ENCODE results near the gene ZNF487. TPM values are rescaled to one million over a fixed set of nuclear protein-coding genes. Genes with fewer than 3 reads are reported as not detected.

The ZNF487 gene
- total RNA-seq, 1 experiment from 2014 or later = 4.0 TPM

DNA sequence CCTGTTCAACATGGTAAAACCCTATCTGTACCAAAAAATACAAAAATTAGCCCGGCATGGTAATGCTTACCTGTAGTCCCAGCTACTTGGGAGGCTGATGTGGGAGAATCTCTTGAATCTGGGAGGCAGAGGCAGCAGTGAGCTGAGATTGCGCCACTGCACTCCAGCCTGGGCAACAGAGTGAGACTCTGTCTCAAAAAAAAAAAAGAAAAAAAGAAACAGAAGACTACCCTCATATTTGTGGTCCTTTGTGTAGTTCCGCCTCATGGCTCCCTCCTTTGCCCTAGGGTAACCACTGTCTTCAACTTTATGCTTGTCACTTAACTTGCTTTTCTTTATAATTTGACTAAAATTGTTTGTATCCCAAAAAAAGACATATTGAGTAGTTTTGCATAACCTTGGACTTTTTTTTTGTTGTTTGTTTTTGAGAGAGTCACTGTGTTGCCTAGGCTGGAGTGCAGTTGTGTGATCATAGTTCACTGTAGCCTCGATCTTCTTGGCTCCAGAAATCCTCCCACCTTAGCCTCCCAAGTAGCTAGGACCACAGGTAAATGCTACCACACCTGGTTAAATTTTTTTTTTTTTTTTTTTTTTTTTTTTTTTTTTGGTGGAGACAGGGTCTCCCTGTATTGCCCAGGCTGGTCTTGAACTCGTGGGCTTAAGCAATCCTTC, 3.7 kb downstream of the ZNF487 start:
- no peak overlapping the region for H3K4me2 ChIP-seq (ENCODE audit: low read length)
- DNase-seq (ENCODE audit: low read depth, low spot score) (no peak), ATAC-seq (no peak)
- ChIA-PET RAD21 (ENCODE audit: low non-redundant PET in 1 of 2, low total read pairs in 2 of 2, uncharacterized antibody in 2 of 2, unreplicated experiment in 2 of 2) (no interaction called here), POLR2A (no interaction called here), CTCF (no interaction called here)
- H3K79me2 ChIP-seq (ENCODE audit: insufficient read depth, low read length) = peaks cover 6% of the 10 kb centered on the region
- H4K20me1 ChIP-seq (ENCODE audit: insufficient read depth) = no peaks in the 10 kb centered on the region
- H3K9me3 ChIP-seq (ENCODE audit: control insufficient read depth in 1 of 2, insufficient read depth in 1 of 2, low read depth in 1 of 2, low read length in 2 of 2) = no peaks in the 10 kb centered on the region
- BruUV-seq (replicated peaks) = no TSS peak
- peaks cover 6 to 7% of the 10 kb centered on the region in 2 experiments; a peak in 3 of 4 replicates for H3K4me1 ChIP-seq (ENCODE audit: control insufficient read depth in 1 of 2, insufficient read depth in 2 of 2, low read length in 2 of 2)
- H3K9me2 ChIP-seq (ENCODE audit: insufficient read depth) = no peaks in the 10 kb centered on the region
- no peak overlapping the region for H3K9ac ChIP-seq (ENCODE audit: low read length)
- intact Hi-C loops (cut with micrococcal nuclease) = no loop called here
- TF ChIP-seq JUND (IDR thresholded peaks at IDR 0.05) (no peak), SRF (IDR thresholded peaks at IDR 0.05; ENCODE audit: low read depth) (no peak), TCF7L2 (IDR thresholded peaks at IDR 0.05; ENCODE audit: borderline replicate concordance, extremely low read depth, insufficient read depth, insufficient read length) (no peak), EZH2 (IDR thresholded peaks at IDR 0.05) (no peak), RAD21 (IDR thresholded peaks at IDR 0.05; ENCODE audit: low read depth) (no peak), YY1 (IDR thresholded peaks at IDR 0.05; ENCODE audit: extremely low read depth, insufficient replicate concordance, low read depth, low read length) (no peak), EZH2phosphoT487 (IDR thresholded peaks at IDR 0.05; ENCODE audit: borderline replicate concordance) (no peak), ELF1 (IDR thresholded peaks at IDR 0.05; ENCODE audit: borderline replicate concordance, low read depth) (no peak), CEBPB (IDR thresholded peaks at IDR 0.05; ENCODE audit: low read depth) (no peak), FOSL1 (IDR thresholded peaks at IDR 0.05; ENCODE audit: low read depth) (no peak), SIN3A (IDR thresholded peaks at IDR 0.05; ENCODE audit: low read depth) (no peak), POLR2A (IDR thresholded peaks at IDR 0.05; ENCODE audit: borderline replicate concordance, extremely low read depth, insufficient read depth, insufficient read length) (no peak), EGR1 (IDR thresholded peaks at IDR 0.05; ENCODE audit: low read depth) (no peak), SP1 (IDR thresholded peaks at IDR 0.05; ENCODE audit: low read depth) (no peak)
- TF ChIP-seq, protein P1, sequence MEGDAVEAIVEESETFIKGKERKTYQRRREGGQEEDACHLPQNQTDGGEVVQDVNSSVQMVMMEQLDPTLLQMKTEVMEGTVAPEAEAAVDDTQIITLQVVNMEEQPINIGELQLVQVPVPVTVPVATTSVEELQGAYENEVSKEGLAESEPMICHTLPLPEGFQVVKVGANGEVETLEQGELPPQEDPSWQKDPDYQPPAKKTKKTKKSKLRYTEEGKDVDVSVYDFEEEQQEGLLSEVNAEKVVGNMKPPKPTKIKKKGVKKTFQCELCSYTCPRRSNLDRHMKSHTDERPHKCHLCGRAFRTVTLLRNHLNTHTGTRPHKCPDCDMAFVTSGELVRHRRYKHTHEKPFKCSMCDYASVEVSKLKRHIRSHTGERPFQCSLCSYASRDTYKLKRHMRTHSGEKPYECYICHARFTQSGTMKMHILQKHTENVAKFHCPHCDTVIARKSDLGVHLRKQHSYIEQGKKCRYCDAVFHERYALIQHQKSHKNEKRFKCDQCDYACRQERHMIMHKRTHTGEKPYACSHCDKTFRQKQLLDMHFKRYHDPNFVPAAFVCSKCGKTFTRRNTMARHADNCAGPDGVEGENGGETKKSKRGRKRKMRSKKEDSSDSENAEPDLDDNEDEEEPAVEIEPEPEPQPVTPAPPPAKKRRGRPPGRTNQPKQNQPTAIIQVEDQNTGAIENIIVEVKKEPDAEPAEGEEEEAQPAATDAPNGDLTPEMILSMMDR (IDR thresholded peaks at IDR 0.05 in 2 of 3, conservative IDR thresholded peaks at IDR 0.05 in 1 of 3; ENCODE audit: borderline replicate concordance in 1 of 3, insufficient read depth in 1 of 3, low read depth in 2 of 3, low read length in 2 of 3) = no peak
- TF ChIP-seq, protein P2, sequence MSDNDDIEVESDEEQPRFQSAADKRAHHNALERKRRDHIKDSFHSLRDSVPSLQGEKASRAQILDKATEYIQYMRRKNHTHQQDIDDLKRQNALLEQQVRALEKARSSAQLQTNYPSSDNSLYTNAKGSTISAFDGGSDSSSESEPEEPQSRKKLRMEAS (IDR thresholded peaks at IDR 0.05) = no peak
- TF ChIP-seq, protein P3, sequence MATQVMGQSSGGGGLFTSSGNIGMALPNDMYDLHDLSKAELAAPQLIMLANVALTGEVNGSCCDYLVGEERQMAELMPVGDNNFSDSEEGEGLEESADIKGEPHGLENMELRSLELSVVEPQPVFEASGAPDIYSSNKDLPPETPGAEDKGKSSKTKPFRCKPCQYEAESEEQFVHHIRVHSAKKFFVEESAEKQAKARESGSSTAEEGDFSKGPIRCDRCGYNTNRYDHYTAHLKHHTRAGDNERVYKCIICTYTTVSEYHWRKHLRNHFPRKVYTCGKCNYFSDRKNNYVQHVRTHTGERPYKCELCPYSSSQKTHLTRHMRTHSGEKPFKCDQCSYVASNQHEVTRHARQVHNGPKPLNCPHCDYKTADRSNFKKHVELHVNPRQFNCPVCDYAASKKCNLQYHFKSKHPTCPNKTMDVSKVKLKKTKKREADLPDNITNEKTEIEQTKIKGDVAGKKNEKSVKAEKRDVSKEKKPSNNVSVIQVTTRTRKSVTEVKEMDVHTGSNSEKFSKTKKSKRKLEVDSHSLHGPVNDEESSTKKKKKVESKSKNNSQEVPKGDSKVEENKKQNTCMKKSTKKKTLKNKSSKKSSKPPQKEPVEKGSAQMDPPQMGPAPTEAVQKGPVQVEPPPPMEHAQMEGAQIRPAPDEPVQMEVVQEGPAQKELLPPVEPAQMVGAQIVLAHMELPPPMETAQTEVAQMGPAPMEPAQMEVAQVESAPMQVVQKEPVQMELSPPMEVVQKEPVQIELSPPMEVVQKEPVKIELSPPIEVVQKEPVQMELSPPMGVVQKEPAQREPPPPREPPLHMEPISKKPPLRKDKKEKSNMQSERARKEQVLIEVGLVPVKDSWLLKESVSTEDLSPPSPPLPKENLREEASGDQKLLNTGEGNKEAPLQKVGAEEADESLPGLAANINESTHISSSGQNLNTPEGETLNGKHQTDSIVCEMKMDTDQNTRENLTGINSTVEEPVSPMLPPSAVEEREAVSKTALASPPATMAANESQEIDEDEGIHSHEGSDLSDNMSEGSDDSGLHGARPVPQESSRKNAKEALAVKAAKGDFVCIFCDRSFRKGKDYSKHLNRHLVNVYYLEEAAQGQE (IDR thresholded peaks at IDR 0.05; ENCODE audit: low read depth) = no peak
- TF ChIP-seq, protein P4, sequence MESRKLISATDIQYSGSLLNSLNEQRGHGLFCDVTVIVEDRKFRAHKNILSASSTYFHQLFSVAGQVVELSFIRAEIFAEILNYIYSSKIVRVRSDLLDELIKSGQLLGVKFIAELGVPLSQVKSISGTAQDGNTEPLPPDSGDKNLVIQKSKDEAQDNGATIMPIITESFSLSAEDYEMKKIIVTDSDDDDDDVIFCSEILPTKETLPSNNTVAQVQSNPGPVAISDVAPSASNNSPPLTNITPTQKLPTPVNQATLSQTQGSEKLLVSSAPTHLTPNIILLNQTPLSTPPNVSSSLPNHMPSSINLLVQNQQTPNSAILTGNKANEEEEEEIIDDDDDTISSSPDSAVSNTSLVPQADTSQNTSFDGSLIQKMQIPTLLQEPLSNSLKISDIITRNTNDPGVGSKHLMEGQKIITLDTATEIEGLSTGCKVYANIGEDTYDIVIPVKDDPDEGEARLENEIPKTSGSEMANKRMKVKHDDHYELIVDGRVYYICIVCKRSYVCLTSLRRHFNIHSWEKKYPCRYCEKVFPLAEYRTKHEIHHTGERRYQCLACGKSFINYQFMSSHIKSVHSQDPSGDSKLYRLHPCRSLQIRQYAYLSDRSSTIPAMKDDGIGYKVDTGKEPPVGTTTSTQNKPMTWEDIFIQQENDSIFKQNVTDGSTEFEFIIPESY (IDR thresholded peaks at IDR 0.05; ENCODE audit: extremely low read depth, insufficient replicate concordance, low read length) = no peak
- H3K4me3 ChIP-seq (replicated peaks in 1 of 2; ENCODE audit: low read depth in 1 of 2, low read length in 2 of 2) = no peak overlapping the region
- H2AFZ ChIP-seq (ENCODE audit: low read depth, low read length, poor library complexity, severe bottlenecking) = no peak overlapping the region
- no peaks in the 10 kb centered on the region for H3K27me3 ChIP-seq (ENCODE audit: insufficient read depth, low read length)
- H3K27ac ChIP-seq (ENCODE audit: low read depth, low read length) = no peak overlapping the region
- H3K36me3 ChIP-seq (ENCODE audit: control insufficient read depth in 1 of 2, insufficient read depth in 2 of 2, low read length in 2 of 2) = no peaks in the 10 kb centered on the region

All from HCT116 (cell line).